ENCODE data around the gene PLPP1.
A peak's percentile ranks its signal among the peaks of the same experiment; 100 is the strongest.

PLPP1 gene

DNA sequence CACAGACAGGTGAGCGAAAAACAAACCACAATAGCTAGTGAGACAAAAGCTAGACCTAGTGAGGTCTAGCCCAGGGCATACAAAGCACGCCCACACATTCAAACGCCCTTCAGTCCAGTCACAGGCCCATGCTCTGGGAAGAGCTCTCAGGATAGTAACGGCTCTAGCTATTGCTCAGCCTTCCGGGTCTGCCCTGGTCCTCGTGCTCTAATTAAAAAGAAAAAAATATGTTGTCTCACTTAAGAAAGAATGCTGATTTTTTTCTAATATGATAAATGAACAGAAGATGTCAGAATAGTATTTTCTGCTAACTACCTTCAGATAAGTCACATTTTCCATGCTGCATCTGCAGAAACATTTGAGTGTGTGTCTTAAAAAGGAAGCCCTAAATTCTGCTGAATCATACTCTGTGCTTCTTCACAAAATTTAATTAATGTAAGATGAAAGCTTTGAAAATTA lies 94.5 kb downstream of the PLPP1 start:
- Histone ChIP-seq H3K36me3 (ENCODE audit: control insufficient read depth, low read length) (no peaks in the 10 kb centered on the region), H3K4me1 (ENCODE audit: control insufficient read depth, low read length) (peaks cover 17% of the 10 kb centered on the region), H3K27ac (ENCODE audit: low read depth, low read length) (no peak overlapping the region), H3F3A (ENCODE audit: control insufficient read depth, insufficient read depth) (no peaks in the 10 kb centered on the region), H3K9me2 (replicated peaks; ENCODE audit: control insufficient read depth, low read length) (no peaks in the 10 kb centered on the region), H3K27me3 (ENCODE audit: control insufficient read depth, low read length) (no peaks in the 10 kb centered on the region), H3K4me3 (ENCODE audit: low read length) (no peak overlapping the region), H4K20me1 (ENCODE audit: control insufficient read depth, insufficient read depth, low read depth, low read length) (no peaks in the 10 kb centered on the region), H3K79me2 (ENCODE audit: control insufficient read depth, low read length) (no peaks in the 10 kb centered on the region), H3K4me2 (ENCODE audit: low read length) (peak overlapping the region; percentile 11), H3K9me3 (ENCODE audit: control insufficient read depth, insufficient read depth, low read length) (no peaks in the 10 kb centered on the region)
- TF ChIP-seq, protein P1, sequence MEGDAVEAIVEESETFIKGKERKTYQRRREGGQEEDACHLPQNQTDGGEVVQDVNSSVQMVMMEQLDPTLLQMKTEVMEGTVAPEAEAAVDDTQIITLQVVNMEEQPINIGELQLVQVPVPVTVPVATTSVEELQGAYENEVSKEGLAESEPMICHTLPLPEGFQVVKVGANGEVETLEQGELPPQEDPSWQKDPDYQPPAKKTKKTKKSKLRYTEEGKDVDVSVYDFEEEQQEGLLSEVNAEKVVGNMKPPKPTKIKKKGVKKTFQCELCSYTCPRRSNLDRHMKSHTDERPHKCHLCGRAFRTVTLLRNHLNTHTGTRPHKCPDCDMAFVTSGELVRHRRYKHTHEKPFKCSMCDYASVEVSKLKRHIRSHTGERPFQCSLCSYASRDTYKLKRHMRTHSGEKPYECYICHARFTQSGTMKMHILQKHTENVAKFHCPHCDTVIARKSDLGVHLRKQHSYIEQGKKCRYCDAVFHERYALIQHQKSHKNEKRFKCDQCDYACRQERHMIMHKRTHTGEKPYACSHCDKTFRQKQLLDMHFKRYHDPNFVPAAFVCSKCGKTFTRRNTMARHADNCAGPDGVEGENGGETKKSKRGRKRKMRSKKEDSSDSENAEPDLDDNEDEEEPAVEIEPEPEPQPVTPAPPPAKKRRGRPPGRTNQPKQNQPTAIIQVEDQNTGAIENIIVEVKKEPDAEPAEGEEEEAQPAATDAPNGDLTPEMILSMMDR (IDR thresholded peaks at IDR 0.05; ENCODE audit: low read depth, low read length, poor library complexity, severe bottlenecking) = no peak
- TF ChIP-seq EZH2phosphoT487 (IDR thresholded peaks at IDR 0.05; ENCODE audit: borderline replicate concordance, low read length) = no peak

DNA sequence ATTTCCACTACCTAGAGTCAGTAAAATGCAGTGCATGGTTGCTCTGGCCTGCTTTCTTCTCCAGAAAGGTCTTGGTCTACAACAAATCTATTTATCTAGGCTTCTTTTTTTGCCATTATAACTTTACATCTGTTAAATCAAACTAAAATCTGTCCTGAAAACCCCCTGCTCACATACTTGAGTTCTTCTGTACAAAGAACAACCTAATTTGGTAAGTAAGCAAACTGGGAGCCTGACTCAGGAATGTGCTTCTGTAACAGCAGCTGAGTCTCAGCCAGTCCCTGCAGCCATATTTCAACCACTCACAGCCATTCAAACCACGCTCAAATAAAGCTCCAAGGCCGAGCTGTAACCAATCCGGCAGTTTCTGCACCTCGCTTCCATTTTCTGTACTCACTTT lies 95.8 kb downstream of the PLPP1 start:
- Histone ChIP-seq H3K9me2 (replicated peaks; ENCODE audit: control insufficient read depth, low read length) (no peaks in the 10 kb centered on the region), H3K9me3 (ENCODE audit: control insufficient read depth, insufficient read depth, low read length) (no peaks in the 10 kb centered on the region), H3F3A (ENCODE audit: control insufficient read depth, insufficient read depth) (no peaks in the 10 kb centered on the region), H3K4me3 (ENCODE audit: low read length) (no peak overlapping the region), H3K4me2 (ENCODE audit: low read length) (no peak overlapping the region), H3K4me1 (ENCODE audit: control insufficient read depth, low read length) (peaks cover 17% of the 10 kb centered on the region), H3K79me2 (ENCODE audit: control insufficient read depth, low read length) (no peaks in the 10 kb centered on the region), H4K20me1 (ENCODE audit: control insufficient read depth, insufficient read depth, low read depth, low read length) (no peaks in the 10 kb centered on the region), H3K27me3 (ENCODE audit: control insufficient read depth, low read length) (no peaks in the 10 kb centered on the region), H3K36me3 (ENCODE audit: control insufficient read depth, low read length) (no peaks in the 10 kb centered on the region), H3K27ac (ENCODE audit: low read depth, low read length) (no peak overlapping the region)
- TF ChIP-seq, protein P1 (IDR thresholded peaks at IDR 0.05; ENCODE audit: low read depth, low read length, poor library complexity, severe bottlenecking) = no peak
- no peak for TF ChIP-seq EZH2phosphoT487 (IDR thresholded peaks at IDR 0.05; ENCODE audit: borderline replicate concordance, low read length)

DNA sequence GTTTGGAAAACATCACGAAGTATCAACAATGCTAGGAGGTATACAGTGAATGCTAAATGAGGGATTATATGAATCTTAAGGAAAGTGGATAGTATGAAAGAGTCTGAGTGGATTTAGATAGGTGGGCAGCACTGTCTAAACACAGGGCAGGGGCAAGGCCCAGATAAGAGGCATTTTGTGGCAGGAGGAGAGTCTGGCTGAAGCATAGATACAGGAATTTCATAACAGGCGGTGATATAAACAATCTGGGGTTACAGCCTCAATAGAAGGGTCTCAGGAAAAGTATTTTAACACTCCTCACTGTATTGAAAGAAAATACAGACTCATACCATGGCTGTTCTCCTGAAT lies 96.9 kb downstream of the PLPP1 start:
- Histone ChIP-seq H3K36me3 (ENCODE audit: control insufficient read depth, low read length) (no peaks in the 10 kb centered on the region), H3K4me3 (ENCODE audit: low read length) (no peak overlapping the region), H3K4me1 (ENCODE audit: control insufficient read depth, low read length) (peaks cover 17% of the 10 kb centered on the region), H3K4me2 (ENCODE audit: low read length) (no peak overlapping the region), H3K27me3 (ENCODE audit: control insufficient read depth, low read length) (no peaks in the 10 kb centered on the region), H3K9me3 (ENCODE audit: control insufficient read depth, insufficient read depth, low read length) (no peaks in the 10 kb centered on the region), H3K79me2 (ENCODE audit: control insufficient read depth, low read length) (no peaks in the 10 kb centered on the region), H3F3A (ENCODE audit: control insufficient read depth, insufficient read depth) (no peaks in the 10 kb centered on the region), H3K9me2 (replicated peaks; ENCODE audit: control insufficient read depth, low read length) (no peaks in the 10 kb centered on the region), H3K27ac (ENCODE audit: low read depth, low read length) (no peak overlapping the region), H4K20me1 (ENCODE audit: control insufficient read depth, insufficient read depth, low read depth, low read length) (no peaks in the 10 kb centered on the region)
- TF ChIP-seq, protein P1 (IDR thresholded peaks at IDR 0.05; ENCODE audit: low read depth, low read length, poor library complexity, severe bottlenecking) = no peak
- no peak for TF ChIP-seq EZH2phosphoT487 (IDR thresholded peaks at IDR 0.05; ENCODE audit: borderline replicate concordance, low read length)

DNA sequence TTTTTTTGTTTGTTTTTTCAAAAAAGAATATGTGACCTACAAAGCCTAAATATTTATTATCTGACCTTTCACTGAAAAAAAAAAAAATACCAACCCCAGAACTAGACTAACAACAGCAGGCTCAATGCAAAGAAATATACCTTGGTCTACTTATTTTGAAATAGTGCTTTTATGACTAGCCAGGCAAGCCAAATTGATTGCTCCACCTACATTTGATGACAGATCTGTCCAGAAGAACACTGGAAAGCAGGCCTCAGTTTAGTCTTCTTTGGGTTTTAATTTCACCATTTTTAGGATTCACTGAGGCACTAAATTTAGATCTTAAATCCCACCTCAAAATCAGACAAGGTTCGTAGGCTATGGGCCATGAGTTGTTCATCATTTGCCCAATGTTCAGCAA lies 97.3 kb downstream of the PLPP1 start:
- H3K4me2 ChIP-seq (ENCODE audit: low read length) = no peak overlapping the region
- H3F3A ChIP-seq (ENCODE audit: control insufficient read depth, insufficient read depth) = no peaks in the 10 kb centered on the region
- no peaks in the 10 kb centered on the region for H3K79me2 ChIP-seq (ENCODE audit: control insufficient read depth, low read length)
- H3K27ac ChIP-seq (ENCODE audit: low read depth, low read length) = no peak overlapping the region
- H4K20me1 ChIP-seq (ENCODE audit: control insufficient read depth, insufficient read depth, low read depth, low read length) = no peaks in the 10 kb centered on the region
- H3K9me3 ChIP-seq (ENCODE audit: control insufficient read depth, insufficient read depth, low read length) = no peaks in the 10 kb centered on the region
- no peaks in the 10 kb centered on the region for H3K36me3 ChIP-seq (ENCODE audit: control insufficient read depth, low read length)
- no peaks in the 10 kb centered on the region for H3K9me2 ChIP-seq (replicated peaks; ENCODE audit: control insufficient read depth, low read length)
- TF ChIP-seq, protein P1 (IDR thresholded peaks at IDR 0.05; ENCODE audit: low read depth, low read length, poor library complexity, severe bottlenecking) = no peak
- no peak for TF ChIP-seq EZH2phosphoT487 (IDR thresholded peaks at IDR 0.05; ENCODE audit: borderline replicate concordance, low read length)
- H3K27me3 ChIP-seq (ENCODE audit: control insufficient read depth, low read length) = no peaks in the 10 kb centered on the region
- peaks cover 17% of the 10 kb centered on the region for H3K4me1 ChIP-seq (ENCODE audit: control insufficient read depth, low read length)
- no peak overlapping the region for H3K4me3 ChIP-seq (ENCODE audit: low read length)
